ENCODE data around the gene KLHL22.
"Not testable (repeated sequence)": the region's sequence is repeated elsewhere in the genome, so short reads cannot be mapped to it uniquely, and the experiment has no call there.

The KLHL22 gene

GRCh38 chr22:20400606-20401375 lies 94.8 kb downstream of the KLHL22 start:
- peaks cover 18% of the 10 kb centered on the region for H3K36me3 Mint-ChIP-seq (ENCODE audit: low read depth)
- H3K27ac Mint-ChIP-seq, result no peak overlapping the region
- H3K4me3 Mint-ChIP-seq, result no peak overlapping the region
- no peaks in the 10 kb centered on the region for H3K27me3 Mint-ChIP-seq
- ATAC-seq (no peak), DNase-seq (no peak)
- H3K9me3 Mint-ChIP-seq, result no peaks in the 10 kb centered on the region
- peaks cover 22% of the 10 kb centered on the region for H3K4me1 Mint-ChIP-seq

GRCh38 chr22:20399866-20400605 lies 95.6 kb downstream of the KLHL22 start:
- no peak overlapping the region for H3K27ac Mint-ChIP-seq

GRCh38 chr22:20398420-20398819 lies 97.2 kb downstream of the KLHL22 start:
- no peak for ATAC-seq
- H3K27ac Mint-ChIP-seq, result no peak overlapping the region
- H3K4me1 Mint-ChIP-seq, result peaks cover 39% of the 10 kb centered on the region
- H3K36me3 Mint-ChIP-seq (ENCODE audit: low read depth), result peaks cover 11% of the 10 kb centered on the region
- H3K4me3 Mint-ChIP-seq, result no peak overlapping the region
- H3K27me3 Mint-ChIP-seq, result no peaks in the 10 kb centered on the region
- H3K9me3 Mint-ChIP-seq, result no peaks in the 10 kb centered on the region
- DNase-seq, result no peak

More at GRCh38 chr22:20399866-20400605, 95.6 kb downstream of the KLHL22 start:
- H3K9me3 Mint-ChIP-seq, result no peaks in the 10 kb centered on the region
- H3K4me1 Mint-ChIP-seq, result peaks cover 29% of the 10 kb centered on the region
- no peaks in the 10 kb centered on the region for H3K27me3 Mint-ChIP-seq
- ATAC-seq (no peak), DNase-seq (no peak)
- H3K36me3 Mint-ChIP-seq (ENCODE audit: low read depth), result peaks cover 17% of the 10 kb centered on the region
- no peak overlapping the region for H3K4me3 Mint-ChIP-seq

GRCh38 chr22:20397498-20397897 lies 98.1 kb downstream of the KLHL22 start:
- H3K9me3 Mint-ChIP-seq, result no peaks in the 10 kb centered on the region
- DNase-seq, result no peak
- H3K4me1 Mint-ChIP-seq, result peaks cover 35% of the 10 kb centered on the region
- H3K4me3 Mint-ChIP-seq, result no peak overlapping the region
- H3K27ac Mint-ChIP-seq, result no peak overlapping the region
- no peaks in the 10 kb centered on the region for H3K27me3 Mint-ChIP-seq
- peaks cover 7% of the 10 kb centered on the region for H3K36me3 Mint-ChIP-seq (ENCODE audit: low read depth)
- ATAC-seq, result no peak

- Mint-ChIP-seq H3K4me1 (peaks cover 35% of the 10 kb centered on the region), H3K9me3 (no peaks in the 10 kb centered on the region), H3K27ac (no peak overlapping the region), H3K4me3 (no peak overlapping the region), H3K36me3 (ENCODE audit: low read depth) (peaks cover 6% of the 10 kb centered on the region), H3K27me3 (no peaks in the 10 kb centered on the region)
- DNase-seq, result no peak
- ATAC-seq, result no peak
These were observed 99.0 kb downstream of the KLHL22 start for GRCh38 chr22:20396639-20397038.

GRCh38 chr22:20395907-20396287 lies 99.7 kb downstream of the KLHL22 start:
- Mint-ChIP-seq H3K27ac (no peak overlapping the region), H3K36me3 (ENCODE audit: low read depth) (peaks cover 4% of the 10 kb centered on the region)

GRCh38 chr22:20395181-20395906 lies 100.3 kb downstream of the KLHL22 start:
- ATAC-seq (no peak), DNase-seq (no peak)
- H3K27ac Mint-ChIP-seq, result peak overlapping the region; percentile 63
- H3K36me3 Mint-ChIP-seq (ENCODE audit: low read depth), result peaks cover 4% of the 10 kb centered on the region
- peak overlapping the region; percentile 85 for H3K4me3 Mint-ChIP-seq
- H3K27me3 Mint-ChIP-seq, result no peaks in the 10 kb centered on the region
- peaks cover 35% of the 10 kb centered on the region for H3K4me1 Mint-ChIP-seq
- no peaks in the 10 kb centered on the region for H3K9me3 Mint-ChIP-seq

More at GRCh38 chr22:20395907-20396287, 99.7 kb downstream of the KLHL22 start:
- Mint-ChIP-seq H3K9me3 (no peaks in the 10 kb centered on the region), H3K4me3 (peak overlapping the region; percentile 85), H3K27me3 (no peaks in the 10 kb centered on the region), H3K4me1 (peaks cover 35% of the 10 kb centered on the region)
- DNase-seq (no peak), ATAC-seq (no peak)

- DNase-seq (peak; percentile 83), ATAC-seq (peak; percentile 91)
- peaks cover 4% of the 10 kb centered on the region for H3K36me3 Mint-ChIP-seq (ENCODE audit: low read depth)
- peak within 1 kb of the TSS; percentile 85 for H3K4me3 Mint-ChIP-seq
- H3K9me3 Mint-ChIP-seq, result no peaks in the 10 kb centered on the region
- peaks cover 32% of the 10 kb centered on the region for H3K4me1 Mint-ChIP-seq
- peak within 1 kb of the TSS; percentile 92 for H3K27ac Mint-ChIP-seq
- no peaks in the 10 kb centered on the region for H3K27me3 Mint-ChIP-seq
These were observed 101.7 kb downstream of the KLHL22 start, which contains the start of gene ZNF74 for GRCh38 chr22:20393705-20394476. Gene ZNF74, plus strand, starts transcription at chr22:20394151. Its CDS starts 478 bp downstream, at chr22:20394629.

GRCh38 chr22:20392983-20393704 lies 102.5 kb downstream of the KLHL22 start:
- ATAC-seq, result no peak
- H3K4me3 Mint-ChIP-seq, result peak overlapping the region; percentile 85
- no peaks in the 10 kb centered on the region for H3K9me3 Mint-ChIP-seq
- H3K27me3 Mint-ChIP-seq, result no peaks in the 10 kb centered on the region
- peak overlapping the region; percentile 92 for H3K27ac Mint-ChIP-seq
- H3K4me1 Mint-ChIP-seq, result peaks cover 29% of the 10 kb centered on the region
- peaks cover 4% of the 10 kb centered on the region for H3K36me3 Mint-ChIP-seq (ENCODE audit: low read depth)
- DNase-seq, result peak; percentile 10

- H3K9me3 Mint-ChIP-seq; DNase-seq; H3K27ac Mint-ChIP-seq; H3K27me3 Mint-ChIP-seq; H3K36me3 Mint-ChIP-seq (ENCODE audit: low read depth); H3K4me3 Mint-ChIP-seq; ATAC-seq: not testable (repeated sequence)
- peaks cover 27% of the 10 kb centered on the region for H3K4me1 Mint-ChIP-seq
These were observed 103.2 kb downstream of the KLHL22 start for GRCh38 chr22:20392365-20392881.

Data from activated naive CD8-positive, alpha-beta T cell treated with anti-CD3 and anti-CD28 coated beads, Interleukin-2, amount 50 U/mL, for 24 hours (primary cell).